Activated T-helper 1 cell treated with anti-CD3 and anti-CD28 coated beads, Interleukin-12 subunit alpha, Interleukin-12 subunit beta, Interleukin-2, Interleukin-4 antibody, amounts not matched to agents 30 ng/mL and 10 ng/mL and 1 ng/mL, durations not matched to agents 14 hours and 24 hours and 36 hours (primary cell): ENCODE measurements around the gene NFS1. TPM values are rescaled to one million over a fixed set of nuclear protein-coding genes. Genes with fewer than 3 reads are reported as not detected.

ENCODE experiments used
- DNase-seq: peaks from one replicate; pipeline ENCODE4 v3.0.0; 2021; ENCODE audit warnings: low spot score
- H3K27ac Mint-ChIP-seq: one replicate; pipeline ENCODE4 v1.8.0; 2021; ENCODE audit warnings: mild to moderate bottlenecking, mixed read lengths
- H3K27me3 Mint-ChIP-seq: one replicate; pipeline ENCODE4 v1.8.0; 2022; ENCODE audit warnings: mild to moderate bottlenecking, moderate library complexity, mixed read lengths; ENCODE audit not compliant: insufficient read depth
- H3K36me3 Mint-ChIP-seq: one replicate; pipeline ENCODE4 v1.8.0; 2021; ENCODE audit warnings: low read depth, mixed read lengths
- H3K4me1 Mint-ChIP-seq: one replicate; pipeline ENCODE4 v1.8.0; 2021; ENCODE audit warnings: low read depth, mixed read lengths
- H3K4me3 Mint-ChIP-seq: one replicate; pipeline ENCODE4 v1.8.0; 2021; ENCODE audit warnings: mild to moderate bottlenecking, moderate library complexity, mixed read lengths
- H3K9me3 Mint-ChIP-seq: one replicate; pipeline ENCODE4 v1.8.0; 2021; ENCODE audit warnings: mixed read lengths
- intact Hi-C: fragments of 100-400 bp; cut with micrococcal nuclease; formaldehyde crosslinking; loops from one replicate; pipeline ENCODE4 v1.15.1; 2024
- total RNA-seq: library from RNA; stranded (reverse); gene quantifications from 2 replicates; pipeline ENCODE4 v1.2.3, GENCODE V29; 2022

NFS1 gene
- total RNA-seq, 1 donor from 2014 or later = 35.7 TPM

GRCh38 chr20:35653430-35653734, 45.8 kb downstream of the NFS1 start:
- Mint-ChIP-seq H3K36me3 (peaks cover 23% of the 10 kb centered on the region), H3K4me1 (peaks cover 30% of the 10 kb centered on the region), H3K9me3 (no peaks in the 10 kb centered on the region), H3K27me3 (no peaks in the 10 kb centered on the region), H3K4me3 (no peak overlapping the region), H3K27ac (no peak overlapping the region)
- intact Hi-C loops = no loop called here
- DNase-seq = no peak

GRCh38 chr20:35652641-35653429, 46.3 kb downstream of the NFS1 start:
- Mint-ChIP-seq H3K4me3 (no peak overlapping the region), H3K36me3 (peaks cover 25% of the 10 kb centered on the region), H3K27ac (no peak overlapping the region), H3K27me3 (no peaks in the 10 kb centered on the region), H3K4me1 (peaks cover 33% of the 10 kb centered on the region), H3K9me3 (no peaks in the 10 kb centered on the region)
- DNase-seq = no peak
- intact Hi-C loops = no loop called here

- peaks cover 24% of the 10 kb centered on the region for H3K36me3 Mint-ChIP-seq
- no peaks in the 10 kb centered on the region for H3K27me3 Mint-ChIP-seq
- peaks cover 25% of the 10 kb centered on the region for H3K4me1 Mint-ChIP-seq
- DNase-seq = no peak
- H3K27ac Mint-ChIP-seq = no peak overlapping the region
- H3K9me3 Mint-ChIP-seq = no peaks in the 10 kb centered on the region
- no peak overlapping the region for H3K4me3 Mint-ChIP-seq
- intact Hi-C loops = no loop called here
Observed at GRCh38 chr20:35651958-35652357, 47.2 kb downstream of the NFS1 start.

- H3K4me1 Mint-ChIP-seq = peaks cover 21% of the 10 kb centered on the region
- H3K4me3 Mint-ChIP-seq = no peak overlapping the region
- intact Hi-C loops = no loop called here
- H3K27ac Mint-ChIP-seq = no peak overlapping the region
- no peaks in the 10 kb centered on the region for H3K27me3 Mint-ChIP-seq
- H3K36me3 Mint-ChIP-seq = peaks cover 21% of the 10 kb centered on the region
- no peaks in the 10 kb centered on the region for H3K9me3 Mint-ChIP-seq
- no peak for DNase-seq
Observed at GRCh38 chr20:35650632-35651031, 48.5 kb downstream of the NFS1 start.

GRCh38 chr20:35648836-35649235, 50.3 kb downstream of the NFS1 start:
- no peaks in the 10 kb centered on the region for H3K27me3 Mint-ChIP-seq
- H3K4me1 Mint-ChIP-seq = peaks cover 21% of the 10 kb centered on the region
- DNase-seq = no peak
- H3K36me3 Mint-ChIP-seq = peaks cover 21% of the 10 kb centered on the region
- intact Hi-C loops = no loop called here
- peak overlapping the region; percentile 18 for H3K27ac Mint-ChIP-seq
- no peaks in the 10 kb centered on the region for H3K9me3 Mint-ChIP-seq
- H3K4me3 Mint-ChIP-seq = no peak overlapping the region

- no peaks in the 10 kb centered on the region for H3K9me3 Mint-ChIP-seq
Observed at GRCh38 chr20:35644806-35645205, 54.3 kb downstream of the NFS1 start.

GRCh38 chr20:35643045-35643444, 56.1 kb downstream of the NFS1 start:
- H3K4me1 Mint-ChIP-seq = peaks cover 32% of the 10 kb centered on the region
- no peaks in the 10 kb centered on the region for H3K27me3 Mint-ChIP-seq
- peaks cover 8% of the 10 kb centered on the region for H3K36me3 Mint-ChIP-seq
- DNase-seq = no peak
- H3K27ac Mint-ChIP-seq = no peak overlapping the region
- no peaks in the 10 kb centered on the region for H3K9me3 Mint-ChIP-seq
- no peak overlapping the region for H3K4me3 Mint-ChIP-seq
- intact Hi-C loops = no loop called here

More at GRCh38 chr20:35644806-35645205, 54.3 kb downstream of the NFS1 start:
- H3K27ac Mint-ChIP-seq = no peak overlapping the region
- intact Hi-C loops = no loop called here
- no peak for DNase-seq
- no peak overlapping the region for H3K4me3 Mint-ChIP-seq
- no peaks in the 10 kb centered on the region for H3K27me3 Mint-ChIP-seq
- H3K36me3 Mint-ChIP-seq = peaks cover 11% of the 10 kb centered on the region
- peaks cover 39% of the 10 kb centered on the region for H3K4me1 Mint-ChIP-seq

- intact Hi-C loops = no loop called here
- Mint-ChIP-seq H3K4me3 (no peak overlapping the region), H3K27ac (no peak overlapping the region), H3K36me3 (peaks cover 3% of the 10 kb centered on the region), H3K27me3 (no peaks in the 10 kb centered on the region), H3K9me3 (no peaks in the 10 kb centered on the region), H3K4me1 (peaks cover 32% of the 10 kb centered on the region)
- no peak for DNase-seq
Observed at GRCh38 chr20:35641743-35642142, 57.4 kb downstream of the NFS1 start.

GRCh38 chr20:35640724-35641123, 58.4 kb downstream of the NFS1 start:
- no peak for DNase-seq
- Mint-ChIP-seq H3K4me3 (no peak overlapping the region), H3K4me1 (peaks cover 37% of the 10 kb centered on the region), H3K27me3 (no peaks in the 10 kb centered on the region), H3K9me3 (no peaks in the 10 kb centered on the region), H3K36me3 (peaks cover 3% of the 10 kb centered on the region), H3K27ac (peak overlapping the region; percentile 37)
- intact Hi-C loops = no loop called here

- Mint-ChIP-seq H3K4me3 (no peak overlapping the region), H3K27me3 (no peaks in the 10 kb centered on the region), H3K36me3 (peaks cover 3% of the 10 kb centered on the region), H3K27ac (no peak overlapping the region), H3K9me3 (no peaks in the 10 kb centered on the region), H3K4me1 (peaks cover 44% of the 10 kb centered on the region)
- intact Hi-C loops = no loop called here
- DNase-seq = no peak
Observed at GRCh38 chr20:35638751-35639150, 60.4 kb downstream of the NFS1 start.

GRCh38 chr20:35637276-35637675, 61.9 kb downstream of the NFS1 start:
- Mint-ChIP-seq H3K9me3 (no peaks in the 10 kb centered on the region), H3K27ac (no peak overlapping the region), H3K36me3 (peaks cover 2% of the 10 kb centered on the region), H3K4me3 (no peak overlapping the region), H3K4me1 (peaks cover 34% of the 10 kb centered on the region), H3K27me3 (no peaks in the 10 kb centered on the region)
- intact Hi-C loops = no loop called here
- no peak for DNase-seq

GRCh38 chr20:35636095-35636494, 63.1 kb downstream of the NFS1 start:
- Mint-ChIP-seq H3K27ac (no peak overlapping the region), H3K4me1 (peaks cover 26% of the 10 kb centered on the region), H3K4me3 (no peak overlapping the region), H3K9me3 (no peaks in the 10 kb centered on the region), H3K27me3 (no peaks in the 10 kb centered on the region), H3K36me3 (peaks cover 5% of the 10 kb centered on the region)
- no peak for DNase-seq
- intact Hi-C loops = no loop called here

- no peaks in the 10 kb centered on the region for H3K9me3 Mint-ChIP-seq
- peaks cover 22% of the 10 kb centered on the region for H3K4me1 Mint-ChIP-seq
- H3K27ac Mint-ChIP-seq = peak overlapping the region; percentile 36
- no peaks in the 10 kb centered on the region for H3K27me3 Mint-ChIP-seq
- intact Hi-C loops = no loop called here
- no peak overlapping the region for H3K4me3 Mint-ChIP-seq
- H3K36me3 Mint-ChIP-seq = peaks cover 7% of the 10 kb centered on the region
- no peak for DNase-seq
Observed at GRCh38 chr20:35635652-35636051, 63.5 kb downstream of the NFS1 start.
